Mucosa of rectum (tissue), 2 donors: ENCODE data around the gene THAP6.
"Not testable (repeated sequence)": the region's sequence is repeated elsewhere in the genome, so short reads cannot be mapped to it uniquely, and the experiment has no call there.

Experiments used
- H3K27ac ChIP-seq, 2 donors: one replicate each; pipeline ENCODE4 v1.7.0; 2013; ENCODE audit warnings: inconsistent platforms in 2 of 2, low read depth in 2 of 2, low read length in 2 of 2
- H3K27me3 ChIP-seq, 2 donors: one replicate each; pipeline ENCODE4 v1.7.0; 2013; ENCODE audit warnings: low read length in 2 of 2; ENCODE audit not compliant: control insufficient read depth in 2 of 2, insufficient read depth in 2 of 2
- H3K36me3 ChIP-seq, 2 donors: one replicate each; pipeline ENCODE4 v1.7.0; 2013; ENCODE audit warnings: low read length in 2 of 2; ENCODE audit not compliant: control insufficient read depth in 2 of 2, insufficient read depth in 2 of 2
- H3K4me1 ChIP-seq, 2 donors: one replicate each; pipeline ENCODE4 v1.7.0; 2013; ENCODE audit warnings: low read length in 2 of 2, mild to moderate bottlenecking in 1 of 2; ENCODE audit not compliant: control insufficient read depth in 2 of 2, insufficient read depth in 2 of 2
- H3K4me3 ChIP-seq, 2 donors: one replicate each; pipeline ENCODE4 v1.7.0; 2013; ENCODE audit warnings: low read length in 2 of 2
- H3K9ac ChIP-seq, 2 donors: one replicate each; pipeline ENCODE4 v1.7.0; 2013; ENCODE audit warnings: low read length in 2 of 2, low read depth in 1 of 2, mild to moderate bottlenecking in 1 of 2
- H3K9me3 ChIP-seq, 2 donors: one replicate each; pipeline ENCODE4 v1.7.0; 2013; ENCODE audit warnings: low read length in 2 of 2; ENCODE audit not compliant: control insufficient read depth in 2 of 2
- donor health status: healthy.
- donor health status: Normal muscosa, but diverticular disease.

THAP6 gene

DNA sequence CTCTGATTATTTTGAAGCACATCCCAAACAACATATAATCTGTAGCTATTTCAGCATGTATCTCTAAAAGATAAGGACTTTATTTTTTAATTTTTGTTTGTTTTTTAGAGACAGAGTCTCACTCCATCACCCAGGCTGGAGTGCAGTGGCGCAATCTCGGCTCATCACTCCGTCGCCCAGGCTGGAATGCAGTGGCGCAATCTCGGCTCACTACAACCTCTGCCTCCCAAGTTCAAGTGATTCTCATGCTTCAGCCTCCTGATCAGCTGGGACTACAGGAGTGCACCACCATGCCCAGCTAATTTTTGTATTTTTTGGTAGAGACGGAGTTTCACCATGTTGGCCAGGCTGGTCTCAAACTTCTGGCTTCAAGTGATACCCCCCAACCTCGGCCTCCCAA, 29.9 kb downstream of the THAP6 start:
- H3K36me3 ChIP-seq, H3K9me3 ChIP-seq, H3K9ac ChIP-seq, H3K4me3 ChIP-seq, H3K27ac ChIP-seq, H3K27me3 ChIP-seq, H3K4me1 ChIP-seq: not testable (repeated sequence)

DNA sequence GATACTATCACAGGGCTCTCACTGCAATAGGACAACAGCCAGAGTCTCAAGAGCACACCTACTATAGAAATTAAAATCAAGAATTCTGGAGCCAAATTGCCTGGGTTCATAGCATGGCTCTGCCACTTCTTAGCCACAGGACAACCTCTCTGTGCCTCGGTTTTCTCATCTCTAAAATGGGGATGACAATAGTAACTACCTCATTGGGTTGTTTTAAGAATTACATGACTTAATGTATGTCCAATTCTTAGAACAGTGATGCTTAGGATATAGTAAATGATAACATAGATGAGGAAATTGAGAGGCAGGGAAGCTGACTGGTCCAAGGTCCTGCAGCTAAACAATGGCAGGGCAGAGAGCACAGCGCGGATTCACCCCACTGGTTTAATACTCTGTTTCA, 30.6 kb downstream of the THAP6 start:
- Histone ChIP-seq H3K27ac (no peak overlapping the region), H3K27me3 (no peaks in the 10 kb centered on the region), H3K36me3 (peaks cover 0 to 5% of the 10 kb centered on the region in 2 donors), H3K9me3 (no peaks in the 10 kb centered on the region), H3K9ac (no peak overlapping the region), H3K4me3 (no peak overlapping the region), H3K4me1 (no peaks in the 10 kb centered on the region)

DNA sequence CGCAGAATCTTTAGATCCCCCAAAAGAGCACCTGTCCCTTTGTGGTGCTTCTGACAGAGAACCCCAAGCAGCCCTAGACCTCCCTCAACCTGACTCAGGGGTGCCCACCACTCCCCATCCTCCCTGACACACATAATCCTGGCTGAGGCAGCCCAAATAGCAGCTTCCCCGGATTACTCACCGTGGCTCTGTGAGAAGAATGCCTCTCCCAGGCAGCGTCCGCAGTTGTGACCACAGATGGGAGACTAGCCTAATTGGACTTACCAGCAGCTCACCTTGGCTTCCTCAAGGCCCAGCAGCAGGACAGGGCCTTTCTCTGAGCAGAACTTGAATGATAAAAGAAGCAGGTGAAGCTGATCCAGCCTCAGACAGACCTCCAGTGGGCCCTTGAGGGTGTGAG, 31.3 kb downstream of the THAP6 start:
- Histone ChIP-seq H3K9me3 (no peaks in the 10 kb centered on the region), H3K9ac (no peak overlapping the region), H3K27ac (no peak overlapping the region), H3K36me3 (peaks cover 0 to 5% of the 10 kb centered on the region in 2 donors), H3K4me1 (no peaks in the 10 kb centered on the region), H3K27me3 (no peaks in the 10 kb centered on the region), H3K4me3 (no peak overlapping the region)

DNA sequence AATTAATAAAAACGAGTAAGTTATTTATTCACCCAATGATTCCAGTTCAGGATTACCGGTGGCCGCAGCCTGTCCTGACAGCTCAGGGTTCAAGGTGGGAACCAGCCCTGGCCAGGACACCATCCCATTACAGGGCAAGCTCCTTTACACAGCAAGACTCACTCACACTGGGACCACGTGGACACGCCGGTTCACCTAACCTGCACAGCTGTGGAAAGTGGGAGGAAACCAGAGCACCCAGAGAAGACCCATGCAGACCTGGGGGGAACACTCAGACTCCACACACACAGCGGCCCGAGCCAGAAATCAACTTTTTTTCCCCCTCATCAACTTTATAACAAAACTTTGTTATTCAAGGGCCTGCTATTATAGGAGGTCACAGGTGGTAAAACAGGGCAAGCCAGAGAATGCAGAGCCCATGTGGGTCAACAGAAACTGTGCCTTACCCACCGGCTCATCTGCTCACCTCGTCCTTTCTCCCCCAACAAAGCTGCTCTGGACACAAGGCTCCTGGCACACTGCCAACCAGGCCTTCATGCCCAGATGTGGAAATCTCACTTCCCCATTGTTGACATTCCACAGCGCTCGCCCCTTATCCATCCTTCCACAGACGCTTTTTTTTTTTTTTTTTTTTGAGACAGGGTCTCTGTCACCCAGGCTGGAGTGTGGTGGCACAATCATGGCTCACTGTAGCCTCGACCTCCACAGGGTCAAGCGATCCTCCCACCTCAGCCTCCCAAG, 33.5 kb downstream of the THAP6 start:
- Histone ChIP-seq H3K4me3 (no peak overlapping the region), H3K9ac (no peak overlapping the region), H3K27me3 (no peaks in the 10 kb centered on the region), H3K27ac (no peak overlapping the region), H3K9me3 (no peaks in the 10 kb centered on the region), H3K36me3 (peaks cover 0 to 5% of the 10 kb centered on the region in 2 donors), H3K4me1 (no peaks in the 10 kb centered on the region)

DNA sequence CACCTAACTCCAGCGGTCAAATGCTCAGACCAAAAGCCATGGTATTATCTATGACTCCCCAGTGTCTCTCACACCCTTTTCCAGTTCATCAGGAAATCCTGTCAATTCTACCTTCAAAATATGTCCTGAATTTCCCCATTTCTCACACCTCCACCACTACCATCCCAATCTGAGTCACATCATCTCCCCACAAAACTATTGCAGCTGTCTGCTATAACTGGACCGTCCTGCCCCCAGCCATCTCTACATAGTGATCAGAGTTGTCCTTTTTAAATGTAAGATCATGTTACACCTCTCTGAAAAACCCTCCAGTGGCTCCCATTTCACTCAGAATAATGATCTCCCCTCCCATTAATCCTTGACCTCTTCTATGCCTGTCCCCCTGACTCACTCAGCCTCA, 34.7 kb downstream of the THAP6 start:
- Histone ChIP-seq H3K9me3 (no peaks in the 10 kb centered on the region), H3K27ac (no peak overlapping the region), H3K4me1 (no peaks in the 10 kb centered on the region), H3K27me3 (no peaks in the 10 kb centered on the region), H3K9ac (no peak overlapping the region), H3K36me3 (peaks cover 0 to 5% of the 10 kb centered on the region in 2 donors), H3K4me3 (no peak overlapping the region)

DNA sequence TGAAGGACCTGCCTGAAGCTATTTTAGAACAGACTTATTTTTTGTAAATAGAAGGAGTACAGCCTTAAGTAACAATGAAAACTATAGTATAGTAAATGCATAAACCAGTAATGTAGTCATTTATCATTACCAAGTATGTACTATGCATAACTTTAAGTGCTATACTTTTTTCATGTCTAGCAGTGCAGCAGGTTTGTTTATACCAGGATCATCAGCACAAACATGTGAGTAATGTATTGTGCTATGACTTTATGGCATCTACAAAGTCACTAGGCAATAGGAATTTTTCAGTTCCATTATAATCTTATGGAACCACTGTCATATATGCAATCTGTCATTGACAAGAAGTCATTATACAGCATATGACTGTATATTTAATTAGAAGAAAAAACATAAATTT, 38.2 kb downstream of the THAP6 start:
- Histone ChIP-seq H3K27me3 (peaks cover 0 to 2% of the 10 kb centered on the region in 2 donors), H3K36me3 (no peaks in the 10 kb centered on the region), H3K4me3 (no peak overlapping the region), H3K27ac (no peak overlapping the region), H3K4me1 (no peaks in the 10 kb centered on the region), H3K9me3 (no peaks in the 10 kb centered on the region), H3K9ac (no peak overlapping the region)

DNA sequence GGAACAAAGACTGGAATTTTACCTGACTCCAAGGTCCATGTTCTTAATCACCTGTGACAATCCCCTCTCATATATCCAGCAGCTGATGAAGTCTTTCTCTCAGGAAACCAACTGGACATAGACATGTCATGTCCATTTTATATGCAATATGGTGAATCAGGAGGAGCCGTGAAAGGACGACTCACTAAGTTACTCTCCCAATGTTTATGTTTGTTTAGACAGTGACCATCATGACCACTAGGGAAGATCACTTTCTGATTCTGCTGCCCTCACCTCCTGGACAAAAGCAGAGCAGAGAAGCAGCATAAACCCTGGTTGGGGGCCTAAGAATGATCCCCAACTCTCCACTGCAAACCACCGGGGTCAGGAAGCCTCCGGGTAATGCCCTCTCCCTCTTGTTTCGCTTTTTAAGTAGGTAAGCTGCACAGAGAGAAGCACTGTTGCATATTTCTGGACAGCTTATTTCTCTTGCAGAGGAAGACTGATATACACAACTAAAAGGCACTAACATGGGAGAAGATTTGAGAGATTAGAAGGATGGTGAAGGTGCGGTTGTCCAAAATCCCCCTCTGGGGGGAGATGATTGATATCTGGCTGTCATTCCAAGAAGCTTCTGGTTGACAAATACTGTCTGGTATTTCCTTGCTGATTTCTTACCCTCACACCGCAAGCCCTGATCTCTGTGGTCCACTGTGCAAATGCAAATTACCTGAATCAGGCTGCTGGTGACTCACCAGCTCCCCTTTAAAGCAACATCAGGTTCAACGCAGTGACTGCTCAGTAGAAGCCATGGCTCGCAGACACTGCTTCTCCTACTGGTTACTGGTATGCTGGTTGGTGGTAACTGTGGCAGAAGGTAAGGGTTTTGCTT, 41.3 kb downstream of the THAP6 start, which contains the start of gene ODAPH:
ODAPH (plus strand) TSS at position 773 of the 871 bp plus-strand sequence; CDS start at position 790, 17 bp downstream.
- H3K4me3 ChIP-seq, result no peak within 1 kb of the TSS
- H3K4me1 ChIP-seq, result no peaks in the 10 kb centered on the region
- no peak within 1 kb of the TSS for H3K9ac ChIP-seq
- no peaks in the 10 kb centered on the region for H3K9me3 ChIP-seq
- H3K27ac ChIP-seq, result no peak within 1 kb of the TSS
- H3K36me3 ChIP-seq, result no peaks in the 10 kb centered on the region
- H3K27me3 ChIP-seq, result peaks cover 0 to 2% of the 10 kb centered on the region in 2 donors

DNA sequence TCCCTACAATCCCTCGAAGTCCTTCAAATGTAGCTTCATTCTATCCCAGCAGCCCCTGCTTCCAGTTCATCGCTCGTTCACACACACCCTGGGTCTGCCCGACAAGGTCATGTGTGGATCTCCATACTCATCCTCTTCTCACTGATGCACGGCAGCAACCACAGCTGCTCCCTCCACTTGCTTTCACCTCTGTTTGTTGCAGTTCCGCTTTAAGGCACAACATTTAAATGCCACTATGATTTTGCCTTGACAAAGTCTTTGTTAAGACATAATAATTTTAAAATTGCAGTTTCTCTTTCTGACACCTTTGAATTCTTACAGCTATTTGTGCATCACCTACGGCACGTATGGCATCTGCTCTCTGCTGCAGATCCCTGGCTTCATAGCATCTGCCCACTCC, 43.4 kb downstream of the THAP6 start:
- Histone ChIP-seq H3K9me3 (no peaks in the 10 kb centered on the region), H3K36me3 (no peaks in the 10 kb centered on the region), H3K27me3 (peaks cover 0 to 2% of the 10 kb centered on the region in 2 donors), H3K9ac (no peak overlapping the region), H3K4me1 (no peaks in the 10 kb centered on the region), H3K27ac (no peak overlapping the region), H3K4me3 (no peak overlapping the region)

DNA sequence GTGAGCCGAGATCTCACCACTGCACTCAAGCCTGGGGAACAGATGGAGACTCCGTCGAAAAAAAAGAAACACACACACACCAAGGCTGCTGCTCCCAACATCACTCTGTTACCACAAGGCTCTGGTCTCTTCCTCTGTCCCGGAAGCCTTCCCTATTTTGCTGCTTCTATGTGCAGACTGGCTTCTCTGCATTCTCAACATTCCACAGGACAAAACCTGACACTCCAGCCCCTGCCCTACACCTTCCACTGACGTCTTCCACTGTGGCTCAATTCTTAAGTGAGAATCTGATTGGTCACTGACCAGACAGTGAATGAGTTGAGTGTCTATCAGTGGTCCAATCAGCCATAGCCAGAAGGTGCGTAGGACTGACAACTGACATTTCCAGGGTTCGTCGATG, 47.5 kb downstream of the THAP6 start:
- H3K9ac ChIP-seq, result no peak overlapping the region
- H3K36me3 ChIP-seq, result no peaks in the 10 kb centered on the region
- H3K4me1 ChIP-seq, result no peaks in the 10 kb centered on the region
- H3K27me3 ChIP-seq, result peaks cover 0 to under 1% of the 10 kb centered on the region in 2 donors
- H3K9me3 ChIP-seq, result no peaks in the 10 kb centered on the region
- no peak overlapping the region for H3K27ac ChIP-seq
- H3K4me3 ChIP-seq, result no peak overlapping the region

DNA sequence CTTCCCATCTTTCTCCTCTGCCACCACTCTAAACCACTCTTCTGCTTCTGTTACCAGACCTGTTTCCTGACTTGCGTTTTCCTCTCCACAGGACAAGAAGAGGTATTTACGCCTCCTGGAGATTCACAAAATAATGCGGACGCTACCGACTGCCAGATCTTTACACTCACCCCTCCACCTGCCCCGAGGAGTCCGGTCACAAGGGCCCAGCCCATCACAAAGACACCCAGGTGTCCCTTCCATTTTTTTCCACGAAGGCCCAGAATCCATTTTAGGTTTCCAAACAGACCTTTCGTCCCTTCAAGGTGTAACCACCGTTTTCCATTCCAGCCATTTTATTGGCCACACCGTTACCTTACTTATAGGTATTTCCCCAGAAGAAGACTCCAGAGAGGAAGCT, 49.8 kb downstream of the THAP6 start:
- no peaks in the 10 kb centered on the region for H3K27me3 ChIP-seq
- no peaks in the 10 kb centered on the region for H3K36me3 ChIP-seq
- H3K4me3 ChIP-seq, result no peak overlapping the region
- no peaks in the 10 kb centered on the region for H3K4me1 ChIP-seq
- no peaks in the 10 kb centered on the region for H3K9me3 ChIP-seq
- H3K27ac ChIP-seq, result no peak overlapping the region
- no peak overlapping the region for H3K9ac ChIP-seq
